Activated naive CD8-positive, alpha-beta T cell treated with anti-CD3 and anti-CD28 coated beads, Interleukin-2, amount 50 U/mL, for 24 hours (primary cell): ENCODE results near the gene MED31.
"Not testable (repeated sequence)": the region's sequence is repeated elsewhere in the genome, so short reads cannot be mapped to it uniquely, and the experiment has no call there.

ENCODE experiments used
- ATAC-seq: fragments of 150-1000 bp; cut with Tn5 transposase; one replicate; pipeline ENCODE4 v1.10.0; 2021
- DNase-seq: peaks from one replicate; pipeline ENCODE4 v3.0.0; 2021
- H3K27ac Mint-ChIP-seq: one replicate; pipeline ENCODE4 v1.8.0; 2021; ENCODE audit warnings: mild to moderate bottlenecking, mixed read lengths
- H3K27me3 Mint-ChIP-seq: one replicate; pipeline ENCODE4 v1.8.0; 2021; ENCODE audit warnings: mixed read lengths
- H3K36me3 Mint-ChIP-seq: one replicate; pipeline ENCODE4 v1.8.0; 2021; ENCODE audit warnings: low read depth, mixed read lengths
- H3K4me1 Mint-ChIP-seq: one replicate; pipeline ENCODE4 v1.8.0; 2021; ENCODE audit warnings: mixed read lengths
- H3K4me3 Mint-ChIP-seq: one replicate; pipeline ENCODE4 v1.8.0; 2021; ENCODE audit warnings: mild to moderate bottlenecking, moderate library complexity, mixed read lengths
- H3K9me3 Mint-ChIP-seq: one replicate; pipeline ENCODE4 v1.8.0; 2021; ENCODE audit warnings: mixed read lengths

The MED31 gene

GRCh38 chr17:6669479-6670212, 18.2 kb upstream of the MED31 start:
- Mint-ChIP-seq H3K4me3 (no peak overlapping the region), H3K36me3 (no peaks in the 10 kb centered on the region), H3K27ac (no peak overlapping the region), H3K9me3 (no peaks in the 10 kb centered on the region), H3K27me3 (peaks cover 2% of the 10 kb centered on the region), H3K4me1 (peaks cover 8% of the 10 kb centered on the region)
- ATAC-seq: peak; percentile 37
- DNase-seq: no peak

- peaks cover 8% of the 10 kb centered on the region for H3K4me1 Mint-ChIP-seq
- DNase-seq (no peak), ATAC-seq (no peak)
- no peaks in the 10 kb centered on the region for H3K36me3 Mint-ChIP-seq
- no peak overlapping the region for H3K27ac Mint-ChIP-seq
- H3K27me3 Mint-ChIP-seq: peaks cover 2% of the 10 kb centered on the region
- H3K9me3 Mint-ChIP-seq: no peaks in the 10 kb centered on the region
- no peak overlapping the region for H3K4me3 Mint-ChIP-seq
Measured at GRCh38 chr17:6668727-6669425, 17.5 kb upstream of the MED31 start.

- DNase-seq: no peak
- no peak overlapping the region for H3K4me3 Mint-ChIP-seq
- no peak overlapping the region for H3K27ac Mint-ChIP-seq
- no peaks in the 10 kb centered on the region for H3K9me3 Mint-ChIP-seq
- H3K36me3 Mint-ChIP-seq: no peaks in the 10 kb centered on the region
- peaks cover 8% of the 10 kb centered on the region for H3K4me1 Mint-ChIP-seq
- H3K27me3 Mint-ChIP-seq: peaks cover 2% of the 10 kb centered on the region
- ATAC-seq: no peak
Measured at GRCh38 chr17:6668219-6668618, 16.8 kb upstream of the MED31 start.

- Mint-ChIP-seq H3K4me1 (peaks cover 8% of the 10 kb centered on the region), H3K4me3 (no peak overlapping the region), H3K9me3 (no peaks in the 10 kb centered on the region), H3K27me3 (peaks cover 2% of the 10 kb centered on the region), H3K36me3 (no peaks in the 10 kb centered on the region), H3K27ac (no peak overlapping the region)
- ATAC-seq (peak; percentile 60), DNase-seq (no peak)
Measured at GRCh38 chr17:6667516-6667915, 16.1 kb upstream of the MED31 start.

- no peak overlapping the region for H3K27ac Mint-ChIP-seq
- no peak for DNase-seq
Measured at GRCh38 chr17:6666557-6666956, 15.2 kb upstream of the MED31 start.

GRCh38 chr17:6666077-6666521, 14.7 kb upstream of the MED31 start:
- Mint-ChIP-seq H3K9me3 (no peaks in the 10 kb centered on the region), H3K27ac (no peak overlapping the region), H3K27me3 (peaks cover 2% of the 10 kb centered on the region), H3K4me3 (no peak overlapping the region), H3K36me3 (no peaks in the 10 kb centered on the region), H3K4me1 (peaks cover 14% of the 10 kb centered on the region)
- ATAC-seq: peak; percentile 48
- DNase-seq: peak; percentile 50

More at GRCh38 chr17:6666557-6666956, 15.2 kb upstream of the MED31 start:
- Mint-ChIP-seq H3K4me3 (no peak overlapping the region), H3K27me3 (peaks cover 2% of the 10 kb centered on the region), H3K36me3 (no peaks in the 10 kb centered on the region), H3K9me3 (no peaks in the 10 kb centered on the region), H3K4me1 (peaks cover 10% of the 10 kb centered on the region)
- no peak for ATAC-seq

- not testable (repeated sequence) for H3K27me3 Mint-ChIP-seq, H3K9me3 Mint-ChIP-seq, H3K27ac Mint-ChIP-seq, DNase-seq, ATAC-seq, H3K4me3 Mint-ChIP-seq, H3K36me3 Mint-ChIP-seq
- peaks cover 27% of the 10 kb centered on the region for H3K4me1 Mint-ChIP-seq
Measured at GRCh38 chr17:6663200-6663599, 11.8 kb upstream of the MED31 start.

- Mint-ChIP-seq H3K4me3 (no peak overlapping the region), H3K27me3 (no peaks in the 10 kb centered on the region), H3K36me3 (no peaks in the 10 kb centered on the region), H3K27ac (no peak overlapping the region), H3K4me1 (peaks cover 29% of the 10 kb centered on the region), H3K9me3 (no peaks in the 10 kb centered on the region)
- DNase-seq: no peak
- ATAC-seq: no peak
Measured at GRCh38 chr17:6661464-6661848, 10.1 kb upstream of the MED31 start.

- H3K27ac Mint-ChIP-seq: no peak overlapping the region
- H3K36me3 Mint-ChIP-seq: no peaks in the 10 kb centered on the region
- no peaks in the 10 kb centered on the region for H3K27me3 Mint-ChIP-seq
- DNase-seq (no peak), ATAC-seq (peak; percentile 45)
- peaks cover 31% of the 10 kb centered on the region for H3K4me1 Mint-ChIP-seq
- H3K4me3 Mint-ChIP-seq: no peak overlapping the region
- H3K9me3 Mint-ChIP-seq: no peaks in the 10 kb centered on the region
Measured at GRCh38 chr17:6660805-6661463, 9.5 kb upstream of the MED31 start.

- no peak overlapping the region for H3K27ac Mint-ChIP-seq
- ATAC-seq (no peak), DNase-seq (no peak)
- H3K4me1 Mint-ChIP-seq: peaks cover 35% of the 10 kb centered on the region
- H3K4me3 Mint-ChIP-seq: no peak overlapping the region
- H3K27me3 Mint-ChIP-seq: peaks cover 6% of the 10 kb centered on the region
- no peaks in the 10 kb centered on the region for H3K36me3 Mint-ChIP-seq
- no peaks in the 10 kb centered on the region for H3K9me3 Mint-ChIP-seq
Measured at GRCh38 chr17:6660101-6660500, 8.7 kb upstream of the MED31 start.

- H3K4me1 Mint-ChIP-seq: peaks cover 40% of the 10 kb centered on the region
- H3K27me3 Mint-ChIP-seq, DNase-seq, H3K9me3 Mint-ChIP-seq, ATAC-seq, H3K27ac Mint-ChIP-seq, H3K4me3 Mint-ChIP-seq, H3K36me3 Mint-ChIP-seq: not testable (repeated sequence)
Measured at GRCh38 chr17:6658411-6658810, 7.0 kb upstream of the MED31 start.

GRCh38 chr17:6657633-6658287, 6.4 kb upstream of the MED31 start:
- Mint-ChIP-seq H3K36me3 (peaks cover 5% of the 10 kb centered on the region), H3K27ac (peak overlapping the region; percentile 5), H3K4me3 (peak overlapping the region; percentile 77), H3K4me1 (peaks cover 46% of the 10 kb centered on the region), H3K9me3 (no peaks in the 10 kb centered on the region), H3K27me3 (peaks cover 6% of the 10 kb centered on the region)
- ATAC-seq (no peak), DNase-seq (no peak)

- H3K9me3 Mint-ChIP-seq, H3K27me3 Mint-ChIP-seq, H3K36me3 Mint-ChIP-seq: not testable (repeated sequence)
- H3K27ac Mint-ChIP-seq: peak overlapping the region; percentile 5
- peaks cover 54% of the 10 kb centered on the region for H3K4me1 Mint-ChIP-seq
- H3K4me3 Mint-ChIP-seq: peak overlapping the region; percentile 77
- DNase-seq: peak; percentile 49
- ATAC-seq: peak; percentile 71
Measured at GRCh38 chr17:6656797-6657632, 5.6 kb upstream of the MED31 start.
